Adrenal gland (tissue), 12 donors: ENCODE results near the gene C6orf47. TPM values are rescaled to one million over a fixed set of nuclear protein-coding genes. Genes with fewer than 3 reads are reported as not detected.
A peak's percentile ranks its signal among the peaks of the same experiment; 100 is the strongest.

Experiments used
- DNase-seq, 7 donors: peaks; one replicate each; pipeline ENCODE4 v3.0.0-alpha.2; 2019 to 2020
- H3K27ac ChIP-seq, 5 donors: fragments of 200-600 bp; sonication (generic) in 4 of 5; 1 replicate in 3 of 5; 2 replicates in 2 of 5; pipeline versions ENCODE4 v1.5.1 to v1.8.0; 2016 to 2020; ENCODE audit warnings: mild to moderate bottlenecking in 1 of 5
- H3K27me3 ChIP-seq: fragments of 200-600 bp; 2 replicates; pipeline ENCODE4 v1.8.0; 2021
- H3K36me3 ChIP-seq, 2 donors: fragments of 200-600 bp; replicated peaks in 1 of 2; 1 replicate in 1 of 2; 2 replicates in 1 of 2; pipeline versions ENCODE4 v1.5.1 to v1.8.0; 2018 to 2022
- H3K4me1 ChIP-seq, 2 donors: fragments of 200-600 bp; replicated peaks in 1 of 2; 1 replicate in 1 of 2; 2 replicates in 1 of 2; pipeline versions ENCODE4 v1.5.1 to v1.8.0; 2018 to 2021
- H3K4me3 ChIP-seq, 4 donors: fragments of 200-600 bp; sonication (generic) in 3 of 4; one replicate each; pipeline ENCODE4 v1.5.1; 2016 to 2018
- H3K9me3 ChIP-seq, 3 donors: fragments of 200-600 bp; sonication (generic) in 1 of 3; replicated peaks in 1 of 3; 1 replicate in 2 of 3; 2 replicates in 1 of 3; pipeline versions ENCODE4 v1.5.1 to v1.8.0; 2016 to 2021
- POLR2A ChIP-seq, 2 donors: fragments of 450-650 bp; IDR thresholded peaks; one replicate each; pipeline ENCODE4 v1.6.1; 2017; ENCODE audit warnings: antibody characterized with exemption in 2 of 2, mild to moderate bottlenecking in 2 of 2, moderate library complexity in 1 of 2
- WGBS, 4 donors: extraction: QIAGEN DNeasy Blood & Tissue Kit in 2 of 4; methylation state at CpG; one replicate each; pipeline versions ENCODE4 v1.1.5 to v1.1.7; 2013 to 2017; 5-methylcytosine and 5-hydroxymethylcytosine counted together
- intact Hi-C, 2 donors: fragments of 100-400 bp; cut with DNase I; formaldehyde crosslinking; loops; one replicate each; pipeline versions ENCODE4 v1.14.1 to v1.15.0; 2022 to 2023
- polyA plus RNA-seq, 3 donors: library from polyadenylated mRNA; stranded (reverse); fragments of 200-250 nt in 2 of 3; fragments of 350-450 nt in 1 of 3; fragmentation: Illumina TruSeq in 1 of 3; extraction: RNeasy Lipid Tissue Mini Kit (QIAGEN cat#74804) in 1 of 3; gene quantifications; one replicate each; pipeline ENCODE4 v1.2.3, GENCODE V29; 2013 to 2014
- total RNA-seq, 9 donors: library from RNA; depleted of rRNA in 4 of 9; stranded (reverse); fragments of >200 nt in 4 of 9; fragments of 120-200 nt in 1 of 9; fragmentation: NEBNext Ultra II Directional in 1 of 9; extraction: Animal tissue kit (Norgen Biotek cat#: 25700) in 1 of 9; gene quantifications; one replicate each; pipeline versions ENCODE4 v1.1.0 to v1.2.4, GENCODE V29; 2013 to 2023
- TF ChIP-seq, protein P1 (sequence below), 6 experiments: fragments of 450-650 bp in 4 of 6; fragments of 200-600 bp in 2 of 6; sonication (generic) in 1 of 6; IDR thresholded peaks; 1 replicate in 5 of 6; 2 replicates in 1 of 6; pipeline versions ENCODE4 v1.5.1 to v1.8.0; 2016 to 2021; ENCODE audit warnings: antibody characterized with exemption in 6 of 6, mild to moderate bottlenecking in 2 of 6, moderate library complexity in 1 of 6
- donor health status: healthy with polysubstance abuse.
- donor health status: Bipolar disorder and iron deficiency.
- donor health status: DM: yes; HTN: yes; CAD: no.
- donor health status: DM: no; HTN: no; CAD: no.
- donor health status: DM: no; HTN: no; CAD: no.
- donor health status: DM: yes; HTN: yes; CAD: no.

C6orf47 gene
- total and polyA plus RNA-seq, 12 donors, result 17.9 to 37.0 (median 26.3) TPM

DNA sequence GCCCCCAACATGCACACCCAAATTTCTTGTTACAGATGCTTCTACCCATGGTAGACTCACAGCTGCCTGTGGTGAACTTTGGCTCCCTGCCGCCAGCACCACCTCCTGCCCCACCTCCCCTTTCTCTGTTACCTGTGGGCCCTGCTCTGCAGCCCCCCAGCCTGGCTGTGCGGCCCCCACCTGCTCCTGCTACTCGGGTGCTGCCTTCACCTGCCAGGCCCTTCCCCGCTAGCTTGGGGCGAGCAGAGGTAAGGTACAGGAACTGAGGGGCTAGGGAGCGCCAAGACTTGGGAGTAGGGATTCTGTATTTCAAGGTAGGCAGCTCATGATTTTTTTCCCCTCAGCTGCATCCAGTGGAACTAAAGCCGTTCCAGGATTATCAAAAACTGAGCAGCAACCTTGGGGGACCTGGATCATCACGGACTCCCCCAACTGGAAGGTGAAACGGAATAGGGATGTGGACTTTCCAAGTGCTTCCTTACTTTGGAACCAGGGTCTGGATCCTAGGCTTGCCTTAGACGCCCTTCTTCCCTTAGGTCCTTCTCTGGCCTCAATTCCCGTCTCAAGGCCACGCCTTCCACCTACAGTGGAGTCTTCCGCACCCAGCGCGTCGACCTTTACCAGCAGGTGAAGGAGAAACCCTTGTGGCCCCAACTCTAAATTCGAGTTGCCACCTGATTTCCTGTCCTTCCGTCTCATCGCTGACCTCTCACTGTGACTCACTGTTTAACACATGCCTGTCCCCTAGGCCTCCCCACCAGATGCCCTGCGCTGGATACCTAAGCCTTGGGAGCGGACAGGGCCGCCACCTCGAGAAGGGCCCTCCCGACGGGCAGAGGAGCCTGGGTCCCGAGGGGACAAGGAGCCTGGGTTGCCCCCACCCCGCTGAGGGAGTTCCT, 23.6 kb downstream of the C6orf47 start:
- Histone ChIP-seq H3K9me3 (no peaks in the 10 kb centered on the region), H3K27me3 (no peaks in the 10 kb centered on the region), H3K27ac (peak overlapping the region in 4 of 5 donors; percentile 4 to 66 (median 47)), H3K4me1 (no peaks in the 10 kb centered on the region), H3K36me3 (peaks cover 0 to 98% of the 10 kb centered on the region in 2 donors), H3K4me3 (no peak overlapping the region)
- 57 to 65% (median 63%) methylated on average over 17 to 27 of the region's 27 CpGs for WGBS, 4 donors
- DNase-seq, result peak in 5 of 7 donors; percentile 51 to 59 (median 58)
- intact Hi-C loops, result no loop called here
- no peak for TF ChIP-seq POLR2A (IDR thresholded peaks at IDR 0.05)
- TF ChIP-seq, protein P1, sequence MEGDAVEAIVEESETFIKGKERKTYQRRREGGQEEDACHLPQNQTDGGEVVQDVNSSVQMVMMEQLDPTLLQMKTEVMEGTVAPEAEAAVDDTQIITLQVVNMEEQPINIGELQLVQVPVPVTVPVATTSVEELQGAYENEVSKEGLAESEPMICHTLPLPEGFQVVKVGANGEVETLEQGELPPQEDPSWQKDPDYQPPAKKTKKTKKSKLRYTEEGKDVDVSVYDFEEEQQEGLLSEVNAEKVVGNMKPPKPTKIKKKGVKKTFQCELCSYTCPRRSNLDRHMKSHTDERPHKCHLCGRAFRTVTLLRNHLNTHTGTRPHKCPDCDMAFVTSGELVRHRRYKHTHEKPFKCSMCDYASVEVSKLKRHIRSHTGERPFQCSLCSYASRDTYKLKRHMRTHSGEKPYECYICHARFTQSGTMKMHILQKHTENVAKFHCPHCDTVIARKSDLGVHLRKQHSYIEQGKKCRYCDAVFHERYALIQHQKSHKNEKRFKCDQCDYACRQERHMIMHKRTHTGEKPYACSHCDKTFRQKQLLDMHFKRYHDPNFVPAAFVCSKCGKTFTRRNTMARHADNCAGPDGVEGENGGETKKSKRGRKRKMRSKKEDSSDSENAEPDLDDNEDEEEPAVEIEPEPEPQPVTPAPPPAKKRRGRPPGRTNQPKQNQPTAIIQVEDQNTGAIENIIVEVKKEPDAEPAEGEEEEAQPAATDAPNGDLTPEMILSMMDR (IDR thresholded peaks at IDR 0.05), result no peak

DNA sequence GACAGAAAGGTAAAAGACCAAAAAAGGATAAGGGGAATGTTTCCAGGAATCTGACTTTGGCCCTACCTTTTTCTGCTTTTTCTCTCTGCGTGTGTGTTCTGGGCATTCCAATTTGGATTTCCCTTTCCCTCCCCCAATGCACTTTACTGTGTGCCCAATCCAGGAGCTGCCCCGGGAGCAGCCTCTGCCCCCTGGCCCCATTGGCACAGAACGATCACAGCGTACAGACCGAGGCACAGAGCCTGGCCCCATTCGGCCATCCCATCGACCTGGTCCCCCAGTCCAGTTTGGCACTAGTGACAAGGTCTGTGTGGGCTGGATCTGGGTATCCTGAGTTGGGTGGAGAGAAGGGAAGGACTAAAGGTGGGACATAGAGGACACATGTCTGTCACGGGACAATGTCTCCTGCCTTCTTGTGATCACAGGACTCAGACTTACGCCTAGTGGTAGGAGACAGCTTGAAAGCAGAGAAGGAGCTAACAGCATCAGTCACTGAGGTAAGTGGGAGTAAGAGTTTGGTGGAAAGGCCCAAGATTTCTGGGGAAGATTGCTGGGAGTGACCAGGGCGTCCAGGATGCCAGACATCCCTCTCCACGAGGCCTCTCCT, 25.5 kb downstream of the C6orf47 start:
- no peak for DNase-seq

DNA sequence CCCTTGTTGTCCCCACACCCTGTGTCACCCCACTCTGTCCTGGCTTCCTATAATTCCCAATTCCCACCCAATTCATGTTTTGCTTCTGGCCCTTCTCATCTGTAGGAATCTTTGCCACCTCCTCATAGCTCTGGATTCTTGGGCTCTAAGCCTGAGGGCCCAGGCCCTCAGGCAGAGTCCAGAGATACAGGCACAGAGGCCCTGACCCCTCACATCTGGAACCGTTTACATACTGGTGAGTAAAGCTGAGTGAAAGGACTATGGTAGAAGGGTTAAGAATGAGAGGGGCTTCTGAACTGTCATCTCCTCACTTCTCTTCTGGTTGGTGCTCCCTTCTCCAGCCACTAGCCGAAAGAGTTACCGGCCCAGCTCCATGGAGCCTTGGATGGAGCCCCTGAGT, 26.4 kb downstream of the C6orf47 start:
- Histone ChIP-seq H3K27me3 (no peaks in the 10 kb centered on the region), H3K4me1 (no peaks in the 10 kb centered on the region), H3K36me3 (peaks cover 0 to 98% of the 10 kb centered on the region in 2 donors), H3K4me3 (no peak overlapping the region), H3K9me3 (no peaks in the 10 kb centered on the region), H3K27ac (no peak overlapping the region)
- no peak for DNase-seq
- intact Hi-C loops, result no loop called here
- 85 to 94% (median 86%) methylated on average over 3 of the region's 3 CpGs for whole genome bisulfite sequencing, 4 donors
- TF ChIP-seq, protein P1 (IDR thresholded peaks at IDR 0.05), result no peak
- TF ChIP-seq POLR2A (IDR thresholded peaks at IDR 0.05), result no peak

More for the DNA sequence above, 25.5 kb downstream of the C6orf47 start:
- H3K36me3 ChIP-seq, result peaks cover 0 to 98% of the 10 kb centered on the region in 2 donors
- intact Hi-C loops, result no loop called here
- no peak for TF ChIP-seq POLR2A (IDR thresholded peaks at IDR 0.05)
- TF ChIP-seq, protein P1 (IDR thresholded peaks at IDR 0.05), result no peak
- no peaks in the 10 kb centered on the region for H3K4me1 ChIP-seq
- WGBS, 4 donors, result 77 to 89% (median 82%) methylated on average over 11 of the region's 11 CpGs
- no peaks in the 10 kb centered on the region for H3K27me3 ChIP-seq
- no peak overlapping the region for H3K4me3 ChIP-seq
- no peaks in the 10 kb centered on the region for H3K9me3 ChIP-seq
- peak overlapping the region in 1 of 5 donors; percentile 2 for H3K27ac ChIP-seq

DNA sequence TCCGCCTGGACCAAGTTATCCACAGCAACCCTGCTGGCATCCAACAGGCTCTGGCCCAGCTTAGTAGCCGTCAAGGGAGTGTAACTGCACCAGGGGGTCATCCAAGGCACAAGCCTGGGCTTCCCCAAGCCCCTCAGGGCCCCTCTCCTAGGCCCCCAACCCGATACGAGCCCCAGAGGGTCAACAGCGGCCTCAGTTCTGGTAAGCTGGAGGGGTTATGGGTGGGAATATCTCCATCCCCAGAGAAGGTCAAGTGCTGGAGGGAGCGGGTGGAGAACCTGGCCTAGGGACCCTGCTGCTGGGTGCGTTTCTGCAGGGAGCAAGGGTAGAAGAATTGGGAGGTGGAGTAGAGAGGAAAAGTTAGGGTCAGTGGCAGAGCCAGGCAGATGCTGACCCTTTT, 27.1 kb downstream of the C6orf47 start:
- WGBS, 4 donors, result 85 to 91% (median 87%) methylated on average over 2 to 7 of the region's 7 CpGs
- Histone ChIP-seq H3K4me1 (no peaks in the 10 kb centered on the region), H3K27ac (no peak overlapping the region), H3K36me3 (peaks cover 0 to 99% of the 10 kb centered on the region in 2 donors), H3K27me3 (no peaks in the 10 kb centered on the region), H3K4me3 (no peak overlapping the region), H3K9me3 (no peaks in the 10 kb centered on the region)
- DNase-seq, result no peak
- no peak for TF ChIP-seq POLR2A (IDR thresholded peaks at IDR 0.05)
- TF ChIP-seq, protein P1 (IDR thresholded peaks at IDR 0.05), result no peak
- intact Hi-C loops, result no loop called here
